GM13977 (cell line): ENCODE data around the gene POGZ.
"Not testable (repeated sequence)": the region's sequence is repeated elsewhere in the genome, so short reads cannot be mapped to it uniquely, and the experiment has no call there.

ENCODE experiments used
- DNase-seq: peaks from one replicate; pipeline ENCODE4 v3.0.0; 2012; ENCODE audit warnings: low spot score
- in situ Hi-C: fragments of 300-500 bp; cut with MboI; formaldehyde crosslinking; loops from one replicate; pipeline ENCODE4 v1.12.0; 2022; ENCODE audit warnings: low sequenced_read_pairs, low pct_unique_long_range_greater_than_20kb, mixed read lengths, inconsistent platforms; ENCODE audit not compliant: unreplicated experiment
- TF ChIP-seq, protein P1 (sequence below): IDR thresholded peaks from 2 replicates; pipeline ENCODE4 v1.5.1; 2012; ENCODE audit warnings: mild to moderate bottlenecking, control low read depth; ENCODE audit not compliant: insufficient read depth; ENCODE audit errors: extremely low read depth, missing control alignments

The POGZ gene

DNA sequence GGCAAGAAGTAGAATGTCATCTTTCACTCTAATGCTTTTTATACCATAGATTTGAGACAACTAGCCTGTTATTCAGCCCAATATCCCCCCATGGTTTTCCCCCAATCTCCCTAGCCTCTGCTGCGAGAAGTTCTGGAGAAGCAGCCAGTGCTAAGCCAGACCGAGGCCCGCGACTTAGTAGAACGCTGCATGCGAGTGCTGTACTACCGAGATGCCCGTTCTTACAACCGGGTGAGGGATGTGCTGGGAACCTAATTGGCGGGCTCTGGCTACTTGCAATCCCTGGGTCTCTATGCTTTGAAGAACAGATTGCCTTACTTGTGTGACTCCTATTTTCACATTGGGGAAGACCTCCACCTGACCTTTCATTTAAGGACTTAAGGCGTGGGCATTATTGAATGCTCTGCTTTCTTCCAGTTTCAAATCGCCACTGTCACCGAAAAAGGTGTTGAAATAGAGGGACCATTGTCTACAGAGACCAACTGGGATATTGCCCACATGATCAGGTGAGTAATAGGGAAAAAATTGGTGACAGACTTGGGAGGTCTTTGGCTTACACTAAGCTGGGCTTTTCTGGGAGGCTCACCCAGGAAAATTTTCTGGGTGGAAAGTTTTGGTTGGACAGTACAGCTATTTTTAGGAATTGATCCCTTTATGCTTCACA lies 58.0 kb downstream of the POGZ start:
- DNase-seq, result no peak
- in situ Hi-C loops, result no loop called here
- TF ChIP-seq, protein P1, sequence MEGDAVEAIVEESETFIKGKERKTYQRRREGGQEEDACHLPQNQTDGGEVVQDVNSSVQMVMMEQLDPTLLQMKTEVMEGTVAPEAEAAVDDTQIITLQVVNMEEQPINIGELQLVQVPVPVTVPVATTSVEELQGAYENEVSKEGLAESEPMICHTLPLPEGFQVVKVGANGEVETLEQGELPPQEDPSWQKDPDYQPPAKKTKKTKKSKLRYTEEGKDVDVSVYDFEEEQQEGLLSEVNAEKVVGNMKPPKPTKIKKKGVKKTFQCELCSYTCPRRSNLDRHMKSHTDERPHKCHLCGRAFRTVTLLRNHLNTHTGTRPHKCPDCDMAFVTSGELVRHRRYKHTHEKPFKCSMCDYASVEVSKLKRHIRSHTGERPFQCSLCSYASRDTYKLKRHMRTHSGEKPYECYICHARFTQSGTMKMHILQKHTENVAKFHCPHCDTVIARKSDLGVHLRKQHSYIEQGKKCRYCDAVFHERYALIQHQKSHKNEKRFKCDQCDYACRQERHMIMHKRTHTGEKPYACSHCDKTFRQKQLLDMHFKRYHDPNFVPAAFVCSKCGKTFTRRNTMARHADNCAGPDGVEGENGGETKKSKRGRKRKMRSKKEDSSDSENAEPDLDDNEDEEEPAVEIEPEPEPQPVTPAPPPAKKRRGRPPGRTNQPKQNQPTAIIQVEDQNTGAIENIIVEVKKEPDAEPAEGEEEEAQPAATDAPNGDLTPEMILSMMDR, result no peak

GRCh38 chr1:151399324-151400171 lies 59.7 kb downstream of the POGZ start, which contains the start of gene PSMB4:
Gene PSMB4 (plus strand): TSS chr1:151399573. CDS start chr1:151399588, 15 bp downstream.
- in situ Hi-C loops, result no loop called here
- TF ChIP-seq, protein P1, result peak; percentile 62
- peak; percentile 91 for DNase-seq

- in situ Hi-C loops, DNase-seq: not testable (repeated sequence)
Measured at GRCh38 chr1:151396265-151396664, 63.0 kb downstream of the POGZ start.

GRCh38 chr1:151393583-151393982 lies 65.7 kb downstream of the POGZ start:
- no peak for DNase-seq
- in situ Hi-C loops, result no loop called here

GRCh38 chr1:151391079-151391563 lies 68.2 kb downstream of the POGZ start:
- in situ Hi-C loops, result no loop called here
- no peak for DNase-seq
- TF ChIP-seq, protein P1, result no peak

More at GRCh38 chr1:151393583-151393982, 65.7 kb downstream of the POGZ start:
- TF ChIP-seq, protein P1, result no peak

DNA sequence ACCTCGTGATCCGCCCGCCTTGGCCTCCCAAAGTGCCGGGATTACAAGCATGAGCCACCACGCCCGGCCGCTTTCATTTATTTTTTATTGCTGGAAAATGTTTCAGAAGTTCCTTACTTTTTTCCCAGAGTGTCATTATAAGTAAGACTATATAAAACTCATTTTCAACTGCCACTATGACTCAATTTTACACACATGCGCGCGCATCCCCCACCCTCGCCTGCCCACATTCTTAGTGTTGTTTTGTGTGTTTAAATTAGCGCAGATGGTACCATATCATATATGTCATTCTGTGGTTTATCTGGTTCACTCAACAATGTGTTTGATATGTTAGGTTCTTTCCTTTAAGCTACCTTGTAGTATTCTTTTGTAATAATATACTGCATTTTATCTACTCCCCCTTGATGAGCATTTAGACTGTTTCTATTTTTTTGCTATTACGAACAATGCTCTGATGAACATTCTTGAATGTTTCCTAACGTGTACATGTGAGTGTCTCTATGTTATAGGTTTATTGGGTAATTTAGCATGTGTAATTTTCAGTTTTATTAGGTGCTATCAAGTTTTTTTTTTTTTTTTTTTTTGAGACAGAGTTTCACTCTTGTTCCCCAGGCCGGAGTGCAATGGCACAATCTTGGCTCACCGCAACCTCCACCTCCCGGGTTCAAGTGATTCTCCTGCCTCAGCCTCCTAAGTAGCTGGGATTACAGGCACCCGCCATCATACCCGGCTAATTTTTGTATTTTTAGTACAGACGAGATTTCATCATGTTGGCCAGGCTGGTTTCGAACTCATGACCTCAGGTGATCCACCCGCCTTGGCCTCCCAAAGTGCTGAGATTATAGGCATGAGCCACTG lies 68.8 kb downstream of the POGZ start:
- in situ Hi-C loops, result not testable (repeated sequence)

GRCh38 chr1:151386002-151386401 lies 73.3 kb downstream of the POGZ start:
- TF ChIP-seq, protein P1, result no peak
- in situ Hi-C loops, result no loop called here

More for the DNA sequence above, 68.8 kb downstream of the POGZ start:
- DNase-seq, result not testable (repeated sequence)

More at GRCh38 chr1:151386002-151386401, 73.3 kb downstream of the POGZ start:
- DNase-seq, result no peak
